Measurements from ENCODE around the gene C3AR1. TPM values are rescaled to one million over a fixed set of nuclear protein-coding genes. Genes with fewer than 3 reads are reported as not detected.

The C3AR1 gene
- total and polyA plus RNA-seq, 2 donors (not counting 3 experiments of a cell fraction or from before 2014, with no cell fraction given) = 0.22 to 0.70 TPM

DNA sequence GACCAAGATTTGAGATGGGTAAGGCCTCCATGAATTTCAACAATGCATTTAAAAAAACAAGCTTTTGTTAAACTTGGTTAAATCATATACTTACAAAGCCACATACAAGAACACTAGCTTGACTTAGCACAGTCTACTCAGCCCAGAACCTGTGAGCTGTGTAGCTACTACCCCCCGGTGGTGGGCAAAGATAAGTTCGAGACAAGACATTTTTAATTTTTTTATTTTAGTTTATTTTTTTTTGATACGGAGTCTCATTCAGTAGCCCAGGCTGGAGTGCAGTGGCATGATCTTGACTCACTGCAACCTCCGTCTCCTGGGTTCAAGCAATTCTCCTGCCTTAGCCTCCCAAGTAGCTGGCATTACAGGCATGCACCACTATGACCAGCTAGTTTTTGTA, 12.2 kb upstream of the C3AR1 start:
- no peaks in the 10 kb centered on the region for H3K9me3 ChIP-seq (replicated peaks; ENCODE audit: control insufficient read depth, insufficient read depth, low read length)
- H3K9me1 ChIP-seq (replicated peaks; ENCODE audit: control insufficient read depth, extremely low read depth, insufficient read depth, low read length) = no peaks in the 10 kb centered on the region
- H3K36me3 ChIP-seq (ENCODE audit: control insufficient read depth in 2 of 2, extremely low read depth in 1 of 2, insufficient read depth in 2 of 2, low read length in 2 of 2) = no peaks in the 10 kb centered on the region
- peaks cover 22% of the 10 kb centered on the region for H3K4me1 ChIP-seq (ENCODE audit: control insufficient read depth, extremely low read depth, insufficient read depth, low read length)
- H3K4me2 ChIP-seq (ENCODE audit: insufficient read depth, low read length) = no peak overlapping the region
- intact Hi-C loops (cut with micrococcal nuclease) = loop anchor here (1.0 kb wide), 4 partner anchors 12 to 218 kb away; partner anchors contain the start of gene C3AR1
- no peak overlapping the region for H3K9ac ChIP-seq (replicated peaks; ENCODE audit: extremely low read depth, insufficient read depth, low read length)
- dilution Hi-C loops (cut with MboI; ENCODE audit: extremely low pct_ligation_motif_present, low sequenced_read_pairs) = no loop called here
- no peaks in the 10 kb centered on the region for H3K27me3 ChIP-seq (ENCODE audit: control insufficient read depth in 2 of 2, insufficient read depth in 2 of 2, low read length in 2 of 2)
- BruUV-seq (replicated peaks) = no TSS peak
- no peaks in the 10 kb centered on the region for H4K20me1 ChIP-seq (replicated peaks; ENCODE audit: control insufficient read depth, extremely low read depth, insufficient read depth, low read length)
- H3K27ac ChIP-seq (ENCODE audit: insufficient read depth, low read depth, low read length) = no peak overlapping the region
- ChIA-PET CTCF (interaction anchor here (0.5 to 8.9 kb wide), 33 partner anchors 9 to 436 kb away, joined by 3 to 254 read pairs (median 4); partner anchors contain the start of genes C3AR1 and ZNF705A), POLR2A (interaction anchor here (0.9 to 1.1 kb wide), 2 partner anchors 142 to 145 kb away, joined by 3 to 7 read pairs; partner anchors contain the start of gene SLC2A3)
- peak; percentile 84 for DNase-seq (ENCODE audit: low read depth, low spot score)
- no peak overlapping the region for H2AFZ ChIP-seq (ENCODE audit: low read depth, low read length)
- no peak overlapping the region for H3K4me3 ChIP-seq (replicated peaks in 1 of 3; ENCODE audit: insufficient read depth in 1 of 3, low read depth in 1 of 3, low read length in 3 of 3)
- no peak for FAIRE-seq
- peaks cover 15% of the 10 kb centered on the region for H3K79me2 ChIP-seq (ENCODE audit: control insufficient read depth, insufficient read depth, low read length)
- TF ChIP-seq CTCF (IDR thresholded peaks at IDR 0.05; ENCODE audit: extremely low read depth in 1 of 2, insufficient read depth in 1 of 2, low read depth in 1 of 2, low read length in 2 of 2) (peak; percentile 28 to 49), JUN (IDR thresholded peaks at IDR 0.05; ENCODE audit: borderline replicate concordance, insufficient read depth, insufficient read length, low read depth) (no peak), EZH2 (IDR thresholded peaks at IDR 0.05; ENCODE audit: borderline replicate concordance, low read depth, low read length, severe bottlenecking) (no peak), POLR2A (IDR thresholded peaks at IDR 0.05; ENCODE audit: low read depth, low read length) (no peak), GATA2 (IDR thresholded peaks at IDR 0.05; ENCODE audit: insufficient read depth, insufficient read length, low read depth, low read length) (no peak), MYC (IDR thresholded peaks at IDR 0.05; ENCODE audit: low read depth, low read length) (no peak), POLR2AphosphoS5 (IDR thresholded peaks at IDR 0.05; ENCODE audit: insufficient read depth, low read depth, low read length) (no peak)

All from endothelial cell of umbilical vein (primary cell).